Measurements from ENCODE around the gene SNTB2. TPM values are rescaled to one million over a fixed set of nuclear protein-coding genes. Genes with fewer than 3 reads are reported as not detected.

The SNTB2 gene
- total RNA-seq, 1 donor: 35.5 TPM

DNA sequence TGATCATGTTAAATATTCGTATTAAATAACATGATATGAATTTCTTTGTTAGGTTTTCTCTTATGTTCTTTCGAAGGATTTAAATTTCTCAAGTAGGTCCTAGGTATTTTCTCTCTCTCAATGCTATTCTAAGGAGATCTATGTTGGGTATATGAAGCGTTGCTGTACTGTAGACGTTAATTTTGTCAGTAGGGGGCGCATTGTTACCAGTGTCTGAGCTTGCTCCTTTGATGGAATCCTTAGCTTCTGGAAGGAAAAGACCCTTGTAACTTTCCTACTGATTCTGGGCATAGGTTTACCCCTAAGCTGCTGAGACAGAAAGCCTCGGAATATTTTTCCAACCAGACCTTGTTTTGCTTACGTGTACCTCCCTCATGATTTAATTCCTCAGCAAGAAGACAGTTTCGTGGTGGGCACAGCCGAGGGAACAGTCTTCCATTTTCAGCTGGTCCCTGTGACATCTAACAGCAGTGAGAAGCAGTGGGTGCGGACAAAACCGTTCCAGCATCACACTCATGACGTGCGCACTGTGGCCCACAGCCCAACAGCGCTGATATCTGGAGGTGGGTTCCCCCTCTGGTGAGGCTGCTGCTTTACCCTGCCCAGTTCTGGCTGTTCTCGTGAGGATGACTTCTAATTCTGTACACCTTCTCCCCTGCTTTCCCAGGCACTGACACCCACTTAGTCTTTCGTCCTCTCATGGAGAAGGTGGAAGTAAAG, 36.7 kb upstream of the SNTB2 start:
- TF ChIP-seq, protein P1, sequence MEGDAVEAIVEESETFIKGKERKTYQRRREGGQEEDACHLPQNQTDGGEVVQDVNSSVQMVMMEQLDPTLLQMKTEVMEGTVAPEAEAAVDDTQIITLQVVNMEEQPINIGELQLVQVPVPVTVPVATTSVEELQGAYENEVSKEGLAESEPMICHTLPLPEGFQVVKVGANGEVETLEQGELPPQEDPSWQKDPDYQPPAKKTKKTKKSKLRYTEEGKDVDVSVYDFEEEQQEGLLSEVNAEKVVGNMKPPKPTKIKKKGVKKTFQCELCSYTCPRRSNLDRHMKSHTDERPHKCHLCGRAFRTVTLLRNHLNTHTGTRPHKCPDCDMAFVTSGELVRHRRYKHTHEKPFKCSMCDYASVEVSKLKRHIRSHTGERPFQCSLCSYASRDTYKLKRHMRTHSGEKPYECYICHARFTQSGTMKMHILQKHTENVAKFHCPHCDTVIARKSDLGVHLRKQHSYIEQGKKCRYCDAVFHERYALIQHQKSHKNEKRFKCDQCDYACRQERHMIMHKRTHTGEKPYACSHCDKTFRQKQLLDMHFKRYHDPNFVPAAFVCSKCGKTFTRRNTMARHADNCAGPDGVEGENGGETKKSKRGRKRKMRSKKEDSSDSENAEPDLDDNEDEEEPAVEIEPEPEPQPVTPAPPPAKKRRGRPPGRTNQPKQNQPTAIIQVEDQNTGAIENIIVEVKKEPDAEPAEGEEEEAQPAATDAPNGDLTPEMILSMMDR (IDR thresholded peaks at IDR 0.05; ENCODE audit: extremely low read depth, low read depth, low read length): peak; percentile 81
- peaks cover 50% of the 10 kb centered on the region for H3K36me3 ChIP-seq (ENCODE audit: insufficient read depth, low read length)
- H3K9me3 ChIP-seq (ENCODE audit: low read depth, low read length): no peaks in the 10 kb centered on the region

DNA sequence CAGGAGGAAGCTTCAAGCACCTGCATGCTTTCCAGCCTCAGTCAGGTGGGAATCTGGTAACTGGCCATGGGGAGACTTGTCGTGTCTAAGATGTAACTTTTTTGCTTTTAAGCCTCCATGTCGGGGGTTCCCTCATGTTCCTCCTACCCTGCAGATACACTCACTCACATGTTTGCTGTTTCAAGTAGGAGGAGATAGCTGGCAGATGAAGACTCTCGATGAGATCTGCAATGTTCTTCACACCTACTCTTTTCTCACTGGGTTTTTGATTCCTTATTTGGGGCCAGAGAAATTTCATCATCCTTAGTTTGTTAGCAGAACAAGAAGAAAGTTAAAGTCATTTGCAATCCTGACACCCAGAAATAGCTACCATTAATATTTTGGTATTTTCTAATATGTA, 29.8 kb upstream of the SNTB2 start:
- H4K20me1 ChIP-seq (ENCODE audit: insufficient read depth, low read length): no peaks in the 10 kb centered on the region
- peaks cover 79% of the 10 kb centered on the region for H3K36me3 ChIP-seq (ENCODE audit: insufficient read depth, low read length)

More for the DNA sequence above, 36.7 kb upstream of the SNTB2 start:
- no peak overlapping the region for H3K4me2 ChIP-seq (ENCODE audit: insufficient read depth, low read length)
- peak; percentile 89 for DNase-seq (ENCODE audit: insufficient read length, low spot score, missing footprints)
- H3K27me3 ChIP-seq (ENCODE audit: insufficient read depth, low read length): no peaks in the 10 kb centered on the region
- H2AFZ ChIP-seq (ENCODE audit: low read length): no peak overlapping the region
- no peak overlapping the region for H3K4me3 ChIP-seq (ENCODE audit: insufficient read depth, low read length)
- H3K4me1 ChIP-seq (ENCODE audit: insufficient read depth, low read length): no peaks in the 10 kb centered on the region
- no peaks in the 10 kb centered on the region for H4K20me1 ChIP-seq (ENCODE audit: insufficient read depth, low read length)
- H3K27ac ChIP-seq (ENCODE audit: low read depth, low read length): no peak overlapping the region
- peaks cover 13% of the 10 kb centered on the region for H3K79me2 ChIP-seq (ENCODE audit: insufficient read depth, low read length)

DNA sequence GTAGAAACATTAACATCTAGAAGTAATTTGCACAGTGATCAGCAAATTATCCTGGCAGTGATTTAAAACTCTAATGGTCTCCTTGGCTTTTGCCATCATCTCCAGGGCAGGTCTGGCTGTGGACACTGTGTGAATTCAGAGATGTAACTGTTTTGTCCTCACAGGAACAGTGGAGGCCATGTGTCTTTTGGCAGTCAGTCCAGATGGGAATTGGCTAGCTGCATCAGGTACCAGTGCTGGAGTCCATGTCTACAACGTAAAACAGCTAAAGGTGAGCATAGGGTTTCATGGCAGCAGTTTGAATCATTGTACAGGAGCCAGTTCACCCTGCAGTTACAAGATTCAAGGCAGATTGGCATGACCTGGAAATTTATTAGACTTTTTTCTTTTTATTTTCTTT, 26.8 kb upstream of the SNTB2 start:
- no peak for DNase-seq (ENCODE audit: insufficient read length, low spot score, missing footprints)
- H3K27me3 ChIP-seq (ENCODE audit: insufficient read depth, low read length): no peaks in the 10 kb centered on the region
- TF ChIP-seq, protein P1 (IDR thresholded peaks at IDR 0.05; ENCODE audit: extremely low read depth, low read depth, low read length): no peak
- H3K4me1 ChIP-seq (ENCODE audit: insufficient read depth, low read length): no peaks in the 10 kb centered on the region
- H4K20me1 ChIP-seq (ENCODE audit: insufficient read depth, low read length): no peaks in the 10 kb centered on the region
- H3K4me2 ChIP-seq (ENCODE audit: insufficient read depth, low read length): no peak overlapping the region
- H3K9me3 ChIP-seq (ENCODE audit: low read depth, low read length): no peaks in the 10 kb centered on the region
- H3K27ac ChIP-seq (ENCODE audit: low read depth, low read length): no peak overlapping the region
- H3K79me2 ChIP-seq (ENCODE audit: insufficient read depth, low read length): no peaks in the 10 kb centered on the region
- peaks cover 73% of the 10 kb centered on the region for H3K36me3 ChIP-seq (ENCODE audit: insufficient read depth, low read length)
- H2AFZ ChIP-seq (ENCODE audit: low read length): no peak overlapping the region
- no peak overlapping the region for H3K4me3 ChIP-seq (ENCODE audit: insufficient read depth, low read length)

More for the DNA sequence above, 29.8 kb upstream of the SNTB2 start:
- no peaks in the 10 kb centered on the region for H3K4me1 ChIP-seq (ENCODE audit: insufficient read depth, low read length)
- H3K27me3 ChIP-seq (ENCODE audit: insufficient read depth, low read length): no peaks in the 10 kb centered on the region
- TF ChIP-seq, protein P1 (IDR thresholded peaks at IDR 0.05; ENCODE audit: extremely low read depth, low read depth, low read length): no peak
- H3K9me3 ChIP-seq (ENCODE audit: low read depth, low read length): no peaks in the 10 kb centered on the region
- no peak overlapping the region for H3K4me3 ChIP-seq (ENCODE audit: insufficient read depth, low read length)
- no peak overlapping the region for H2AFZ ChIP-seq (ENCODE audit: low read length)
- H3K27ac ChIP-seq (ENCODE audit: low read depth, low read length): no peak overlapping the region
- no peak for DNase-seq (ENCODE audit: insufficient read length, low spot score, missing footprints)
- no peaks in the 10 kb centered on the region for H3K79me2 ChIP-seq (ENCODE audit: insufficient read depth, low read length)
- H3K4me2 ChIP-seq (ENCODE audit: insufficient read depth, low read length): no peak overlapping the region

DNA sequence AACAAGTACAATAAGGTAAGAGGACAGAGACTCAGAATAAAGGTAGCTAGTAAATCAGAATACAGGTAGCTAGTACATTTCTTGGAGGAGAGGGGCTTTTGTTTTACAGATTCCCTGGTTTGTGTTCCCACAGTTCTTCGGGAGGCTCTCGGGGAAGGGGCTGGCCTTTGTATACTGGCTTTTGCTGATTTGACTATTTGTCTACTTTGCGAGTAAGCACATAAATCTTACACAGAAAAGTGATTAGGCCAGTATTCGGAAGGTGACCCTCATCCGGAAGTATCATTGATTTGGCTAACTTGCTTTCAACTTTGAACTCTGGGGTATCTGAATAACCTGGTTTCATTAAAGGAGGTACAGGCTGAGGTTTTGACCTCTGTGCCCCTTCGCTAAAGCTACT, 21.4 kb upstream of the SNTB2 start:
- Histone ChIP-seq H3K4me3 (ENCODE audit: insufficient read depth, low read length) (no peak overlapping the region), H3K36me3 (ENCODE audit: insufficient read depth, low read length) (peaks cover 57% of the 10 kb centered on the region), H3K27ac (ENCODE audit: low read depth, low read length) (peak overlapping the region; percentile 78), H3K79me2 (ENCODE audit: insufficient read depth, low read length) (no peaks in the 10 kb centered on the region), H3K4me2 (ENCODE audit: insufficient read depth, low read length) (no peak overlapping the region), H4K20me1 (ENCODE audit: insufficient read depth, low read length) (no peaks in the 10 kb centered on the region), H3K4me1 (ENCODE audit: insufficient read depth, low read length) (peaks cover 23% of the 10 kb centered on the region), H2AFZ (ENCODE audit: low read length) (no peak overlapping the region), H3K27me3 (ENCODE audit: insufficient read depth, low read length) (no peaks in the 10 kb centered on the region), H3K9me3 (ENCODE audit: low read depth, low read length) (no peaks in the 10 kb centered on the region)
- TF ChIP-seq, protein P1 (IDR thresholded peaks at IDR 0.05; ENCODE audit: extremely low read depth, low read depth, low read length): no peak
- DNase-seq (ENCODE audit: insufficient read length, low spot score, missing footprints): no peak
